NCI-H2196 (cell line): ENCODE data around the gene ZNF474.

Experiments
- DNase-seq: peaks from one replicate; lab custom pipeline; 2025; ENCODE audit not compliant: unreplicated experiment; lab: John Stamatoyannopoulos, UW

ZNF474 gene

GRCh38 chr5:122152266-122152900 is 23.0 kb downstream of the ZNF474 start:
- DNase-seq = no peak

DNA sequence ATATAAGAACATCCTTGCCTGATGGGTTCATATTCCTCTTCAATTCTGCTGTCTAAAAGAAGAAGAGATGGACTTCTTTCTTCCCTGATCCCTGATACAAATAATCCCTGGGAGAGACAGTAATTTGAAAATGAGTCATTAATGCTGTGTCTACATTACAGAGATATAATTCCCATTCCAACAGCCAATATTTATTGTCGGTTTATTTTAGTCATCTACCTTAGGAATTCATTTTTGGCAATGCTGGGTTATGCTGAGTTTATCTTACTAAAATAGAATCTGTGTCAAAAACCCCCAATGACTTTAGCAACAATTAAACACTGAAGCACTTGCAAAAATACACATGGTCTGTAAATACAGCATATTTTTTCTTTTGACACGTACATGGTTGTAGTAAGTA is 23.9 kb downstream of the ZNF474 start:
- DNase-seq = no peak

DNA sequence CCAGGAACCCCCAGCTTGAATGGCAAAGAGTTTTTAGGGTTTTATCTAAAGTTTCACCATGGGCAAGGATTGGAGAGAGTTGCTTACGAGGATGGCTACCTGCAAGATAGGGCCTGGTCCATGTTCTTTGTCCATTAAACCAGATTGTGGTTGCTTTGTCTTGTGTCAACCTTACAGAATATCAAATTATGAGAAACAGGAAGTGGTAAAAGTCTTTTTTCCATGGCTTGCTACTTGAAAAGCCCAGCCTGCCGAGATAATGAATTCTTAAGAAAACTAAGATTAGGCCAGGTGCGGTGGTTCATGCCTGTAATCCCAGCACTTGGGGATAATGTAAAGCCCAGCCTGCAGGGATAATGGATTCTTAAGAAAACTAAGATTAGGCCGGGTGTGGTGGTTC is 24.4 kb downstream of the ZNF474 start:
- DNase-seq = no peak

DNA sequence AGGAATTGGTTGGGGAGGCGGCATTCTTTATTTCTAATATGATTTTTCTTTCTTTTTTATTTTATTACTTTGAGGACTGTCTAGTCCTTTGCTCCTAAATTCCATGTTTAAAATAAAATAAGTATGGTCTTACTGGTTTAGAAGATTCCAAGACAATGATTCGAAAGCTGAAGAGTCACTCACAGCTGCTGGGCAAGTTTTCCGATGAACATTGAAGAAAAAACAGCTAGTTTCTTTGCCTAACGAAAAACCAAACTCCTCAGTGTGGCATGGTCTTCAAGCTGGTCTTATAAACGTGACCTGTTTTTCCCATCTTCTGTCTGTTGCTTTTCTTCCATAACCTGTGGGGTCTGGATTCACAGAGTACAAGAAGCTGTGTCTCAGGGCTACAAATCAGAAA is 25.1 kb downstream of the ZNF474 start:
- DNase-seq = no peak

- DNase-seq = no peak
Observed at GRCh38 chr5:122154910-122155309, 25.6 kb downstream of the ZNF474 start.

DNA sequence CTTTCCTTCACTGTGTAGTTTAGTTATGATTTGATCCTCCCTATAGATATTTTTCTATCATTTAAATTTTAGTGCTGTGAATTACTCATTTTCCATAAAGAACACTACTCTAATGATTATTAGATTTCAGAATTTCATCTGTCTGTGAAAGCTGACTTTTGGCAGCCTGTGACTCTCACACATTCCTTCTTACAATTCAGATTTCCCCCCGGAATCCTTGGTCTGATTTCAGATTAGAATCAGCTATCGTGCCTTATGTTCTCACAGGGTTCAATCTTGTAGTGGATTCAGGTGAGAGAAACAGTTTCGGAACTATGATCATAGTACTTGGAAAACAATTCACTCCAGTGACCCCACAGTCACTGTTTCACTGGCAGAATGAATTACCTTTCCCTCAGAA is 26.2 kb downstream of the ZNF474 start:
- no peak for DNase-seq

DNA sequence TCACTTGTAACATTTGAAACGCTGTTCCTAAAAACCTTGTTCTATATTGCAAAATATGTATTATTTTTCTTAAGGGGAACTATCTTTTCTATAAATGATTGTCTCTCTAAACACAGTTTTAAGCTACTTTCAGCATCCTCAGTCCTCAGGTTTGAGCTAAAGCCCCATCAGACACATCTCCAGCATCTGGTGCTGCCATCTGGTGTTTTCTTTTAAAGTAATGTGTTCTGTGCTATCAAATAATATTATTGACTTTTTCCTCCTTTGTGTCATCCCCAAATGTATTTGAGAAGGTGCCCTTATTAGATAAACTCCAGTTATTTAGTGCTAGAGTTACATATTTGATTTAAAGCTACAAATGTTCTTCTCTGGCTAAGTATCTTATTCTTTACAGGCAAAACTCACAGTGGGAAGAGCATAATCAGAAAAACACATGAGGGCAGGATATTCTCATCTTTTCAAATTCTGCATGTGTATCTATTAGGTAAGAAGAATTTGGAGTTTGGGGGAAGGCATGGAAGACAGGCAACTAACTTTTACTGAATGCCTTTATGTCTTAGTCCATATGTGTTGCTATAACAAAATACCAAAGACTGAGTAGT is 27.5 kb downstream of the ZNF474 start:
- DNase-seq = no peak

GRCh38 chr5:122162100-122162638 is 32.8 kb downstream of the ZNF474 start:
- DNase-seq = no peak

DNA sequence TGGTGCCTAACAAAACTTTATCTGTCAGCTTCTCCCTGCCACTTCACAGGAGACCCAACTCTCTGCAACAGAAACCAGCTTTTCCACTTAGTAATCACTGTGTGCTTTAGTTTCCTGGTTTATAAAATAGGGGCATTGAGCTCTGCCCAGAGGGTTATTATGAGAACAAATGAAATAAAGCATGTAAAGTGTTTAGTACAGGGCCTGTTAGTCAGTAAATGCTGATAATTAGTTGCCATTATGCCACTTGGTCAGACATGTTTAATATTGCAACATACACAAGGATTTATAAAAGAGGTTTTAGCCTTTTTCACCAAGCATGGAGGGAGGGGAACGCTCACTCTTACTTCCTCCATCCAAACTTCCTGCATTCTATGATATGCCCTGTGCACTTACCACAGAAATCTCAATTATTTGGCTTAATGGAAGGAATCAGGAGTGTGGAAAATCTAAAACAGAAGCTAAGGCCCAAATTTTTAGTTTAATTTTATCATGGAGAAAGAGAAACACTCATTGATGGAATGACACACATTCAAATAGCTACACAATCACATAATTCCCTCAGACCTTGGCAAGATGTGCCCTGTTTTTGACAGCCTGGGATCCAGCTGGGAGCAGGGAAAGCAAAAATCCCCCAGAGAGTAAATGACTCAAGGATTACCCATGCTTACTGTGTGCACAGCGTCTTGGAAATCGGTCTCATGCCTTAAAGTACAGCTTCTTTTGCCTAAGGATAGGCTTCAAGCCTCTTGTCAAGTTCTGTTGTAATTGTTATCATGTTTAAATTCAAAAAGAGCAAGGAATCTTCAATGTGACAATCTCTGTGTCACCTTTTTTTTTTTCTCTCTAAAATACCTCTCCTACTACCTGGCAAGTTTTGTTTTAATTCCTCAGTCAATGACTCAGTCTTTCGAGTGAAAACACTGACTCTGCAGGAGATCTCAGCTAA is 34.0 kb downstream of the ZNF474 start:
- DNase-seq = no peak

DNA sequence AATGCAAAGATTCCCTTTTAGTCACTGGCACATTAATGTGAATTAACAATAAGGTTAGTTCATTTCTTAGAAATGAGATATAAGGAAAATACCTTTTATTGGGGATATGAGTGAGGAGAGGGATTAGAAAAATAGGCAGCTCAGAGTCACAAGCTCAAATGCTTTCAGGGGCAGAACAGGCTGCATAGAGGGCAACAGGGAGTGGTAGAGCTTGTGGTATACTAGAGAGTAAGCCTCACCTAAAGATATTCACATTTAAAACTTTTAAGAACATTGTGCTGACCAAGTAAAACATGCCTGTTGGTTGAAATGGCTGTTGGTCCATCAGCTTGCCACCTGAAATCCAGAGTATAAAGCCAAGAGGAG is 34.7 kb downstream of the ZNF474 start:
- DNase-seq = no peak

GRCh38 chr5:122164831-122165558 is 35.6 kb downstream of the ZNF474 start:
- no peak for DNase-seq

- DNase-seq = no peak
Observed at GRCh38 chr5:122165559-122166078, 36.3 kb downstream of the ZNF474 start.

GRCh38 chr5:122169350-122170103 is 40.2 kb downstream of the ZNF474 start:
- DNase-seq = no peak

- no peak for DNase-seq
Observed at GRCh38 chr5:122170620-122171019, 41.3 kb downstream of the ZNF474 start.

- DNase-seq = no peak
Observed at GRCh38 chr5:122172207-122172606, 42.9 kb downstream of the ZNF474 start.

- DNase-seq = no peak
Observed at GRCh38 chr5:122173474-122174415, 44.4 kb downstream of the ZNF474 start.

GRCh38 chr5:122175091-122175490 is 45.7 kb downstream of the ZNF474 start:
- DNase-seq = no peak

DNA sequence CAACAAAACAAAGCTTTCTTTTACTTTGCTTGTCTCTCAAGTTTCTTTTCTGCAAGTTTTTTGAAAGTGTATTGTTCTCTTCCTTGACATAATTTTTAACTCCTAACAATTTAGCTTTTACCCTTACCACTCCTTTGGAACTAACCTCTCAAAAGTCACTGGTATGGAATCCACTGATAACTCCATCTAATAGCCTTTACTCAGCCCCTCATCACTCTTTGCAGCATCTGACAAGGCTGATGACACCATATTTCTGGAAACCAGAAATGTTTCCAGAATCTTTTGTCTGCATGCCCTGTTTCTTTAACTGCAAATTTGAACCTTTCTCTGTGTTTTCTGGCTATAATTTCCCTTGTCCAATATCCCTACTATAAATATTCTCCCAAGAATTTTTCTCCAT is 46.5 kb downstream of the ZNF474 start:
- no peak for DNase-seq

DNA sequence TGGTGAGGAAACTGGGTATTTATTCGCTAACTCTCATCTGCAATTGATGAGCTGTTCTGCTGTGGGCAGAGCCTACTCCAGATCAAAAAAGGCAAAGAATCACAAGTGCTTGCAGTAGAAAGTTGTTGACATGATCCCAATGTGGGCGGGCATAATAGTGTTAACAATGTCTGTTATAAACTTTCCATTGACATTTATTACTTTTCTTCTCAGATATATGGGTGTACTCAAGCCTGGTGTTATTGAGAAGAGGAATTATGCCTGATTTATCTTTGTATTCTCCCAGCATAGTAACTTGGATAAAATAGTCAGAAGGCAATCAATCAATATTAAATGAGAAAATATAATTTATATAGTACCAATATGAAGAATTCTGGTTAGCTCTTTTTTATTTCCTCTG is 47.8 kb downstream of the ZNF474 start:
- no peak for DNase-seq
